Measurements from ENCODE around the gene ERMAP.

- TF ChIP-seq TARDBP (IDR thresholded peaks at IDR 0.05), result no peak
- no peak for TF ChIP-seq ZNF384 (IDR thresholded peaks at IDR 0.05)
- TF ChIP-seq FOXA1 (IDR thresholded peaks at IDR 0.05), result no peak
- no peak for TF ChIP-seq SUZ12 (IDR thresholded peaks at IDR 0.05)
- TF ChIP-seq PKNOX1 (IDR thresholded peaks at IDR 0.05), result no peak
- TF ChIP-seq FOXM1 (IDR thresholded peaks at IDR 0.05; ENCODE audit: borderline replicate concordance), result no peak
- no peak for TF ChIP-seq HDGF (IDR thresholded peaks at IDR 0.05; ENCODE audit: borderline replicate concordance)
- TF ChIP-seq BHLHE40 (IDR thresholded peaks at IDR 0.05; ENCODE audit: borderline replicate concordance), result no peak
- no peak for TF ChIP-seq SP1 (IDR thresholded peaks at IDR 0.05)
- TF ChIP-seq ELF4 (IDR thresholded peaks at IDR 0.05), result no peak
These were observed 71.2 kb downstream of the ERMAP start for GRCh38 chr1:42888013-42888633.
